HEK293T (cell line): ENCODE measurements around the gene ATXN7L2.

Source experiments
- ELF4 ChIP-seq: fragments of 450-650 bp; IDR thresholded peaks from 2 replicates; pipeline ENCODE4 v1.6.1; 2017; ENCODE audit warnings: antibody characterized with exemption
- FOXA1 ChIP-seq: fragments of 450-650 bp; IDR thresholded peaks from 2 replicates; pipeline ENCODE4 v1.6.1; 2016; ENCODE audit warnings: mild to moderate bottlenecking
- L3MBTL2 ChIP-seq: fragments of 450-650 bp; conservative IDR thresholded peaks from 2 replicates; pipeline ENCODE4 v1.6.1; 2016; ENCODE audit warnings: mild to moderate bottlenecking
- SP1 ChIP-seq: fragments of 450-650 bp; IDR thresholded peaks from 2 replicates; pipeline ENCODE4 v1.6.1; 2017

DNA sequence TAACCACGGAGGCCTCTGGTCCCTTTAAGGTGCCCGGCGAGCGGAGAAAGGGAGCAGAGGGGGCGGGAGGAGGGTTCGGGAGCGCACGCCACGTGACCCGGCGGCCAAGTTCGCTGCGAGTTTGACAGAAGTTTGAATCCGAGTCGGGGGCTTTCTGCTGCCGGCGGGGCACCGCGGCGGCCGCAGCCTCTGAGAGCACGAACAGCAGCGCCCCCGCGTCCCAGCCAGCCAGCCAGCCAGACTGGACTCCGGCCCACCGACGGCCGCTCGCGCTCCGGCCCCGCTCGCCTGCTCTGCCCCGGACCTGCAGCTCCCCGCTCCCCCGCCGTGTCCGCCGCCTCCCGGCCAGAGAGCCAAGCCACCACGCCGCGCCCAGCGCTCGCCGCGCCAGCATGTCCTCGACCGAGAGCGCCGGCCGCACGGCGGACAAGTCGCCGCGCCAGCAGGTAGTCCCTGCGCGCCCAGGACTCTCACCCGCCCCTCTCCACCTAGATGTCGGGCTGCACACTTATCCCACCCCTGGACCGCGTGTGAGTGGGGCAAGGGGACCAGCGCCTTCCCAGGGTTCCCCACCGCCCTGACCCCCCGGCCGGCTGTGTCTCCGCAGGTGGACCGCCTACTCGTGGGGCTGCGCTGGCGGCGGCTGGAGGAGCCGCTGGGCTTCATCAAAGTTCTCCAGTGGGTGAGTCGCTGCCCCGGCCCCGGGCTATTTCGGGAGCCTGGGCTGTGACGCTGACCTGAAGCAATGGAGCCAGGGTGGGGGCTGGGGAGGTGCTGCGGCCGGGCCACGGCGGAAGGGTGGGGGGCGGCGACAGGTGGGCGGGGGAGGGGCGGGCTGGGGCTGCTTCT lies 17.0 kb upstream of the ATXN7L2 start, which contains the start of gene SYPL2:
- TF ChIP-seq ELF4 (no peak), FOXA1 (no peak), SP1 (no peak), L3MBTL2 (no peak)
